ENCODE measurements around the gene KRTAP26-1. TPM values are rescaled to one million over a fixed set of nuclear protein-coding genes. Genes with fewer than 3 reads are reported as not detected.

The KRTAP26-1 gene
- total and polyA plus RNA-seq, 2 of the 4 experiments (the other 2 are of a cell fraction), result not detected

DNA sequence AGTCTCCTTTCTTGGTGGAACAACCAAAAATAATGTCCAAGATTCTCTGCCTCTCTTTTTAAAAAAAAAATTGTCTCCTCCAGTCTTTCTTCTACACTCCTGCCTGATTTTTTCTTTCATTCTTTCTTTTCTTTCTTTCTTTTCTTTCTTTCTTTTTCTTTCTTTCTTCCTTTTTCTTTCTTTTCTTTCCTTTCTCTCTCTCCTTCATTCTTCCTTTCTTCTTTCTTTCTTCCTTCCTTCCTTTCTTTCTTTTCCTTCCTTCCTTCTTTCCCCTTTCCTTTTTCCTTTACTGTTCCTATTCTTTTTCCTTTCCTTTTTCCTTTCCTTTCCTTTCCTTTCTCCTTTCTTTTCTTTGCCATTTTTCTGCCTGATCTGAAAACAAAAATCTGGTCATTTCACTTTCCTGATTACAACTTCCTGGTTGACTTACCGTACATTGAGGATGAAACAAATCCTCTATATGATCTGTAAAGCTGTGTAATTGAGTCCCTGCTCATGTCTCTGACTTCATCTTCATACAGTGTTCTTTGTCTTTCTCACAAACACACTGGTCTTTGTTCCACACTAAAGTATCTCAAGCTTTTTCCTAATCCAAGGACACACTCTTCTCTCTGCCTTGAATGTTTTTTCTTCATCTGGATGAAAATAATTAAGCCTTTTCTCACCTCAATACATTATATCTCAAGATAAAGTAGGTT, 34.3 kb upstream of the KRTAP26-1 start:
- ChIA-PET CTCF (interaction anchor here (0.7 kb wide), 1 partner anchor 16 kb away, joined by 5 read pairs; no protein-coding TSS in a partner anchor), POLR2A (ENCODE audit: unreplicated experiment) (no interaction called here)
- no peaks in the 10 kb centered on the region for H3K27me3 ChIP-seq (ENCODE audit: control insufficient read depth, insufficient read depth, low read length)
- BruUV-seq (replicated peaks), result no TSS peak
- no peak overlapping the region for H3K4ac ChIP-seq (ENCODE audit: low read depth, low read length)
- H4K8ac ChIP-seq (ENCODE audit: low read depth in 2 of 2, low read length in 2 of 2), result no peak overlapping the region
- H3K18ac ChIP-seq (ENCODE audit: low read depth, low read length), result no peak overlapping the region
- no peak overlapping the region for H4K91ac ChIP-seq (ENCODE audit: insufficient read depth, low read depth, low read length)
- no peak overlapping the region for H2BK20ac ChIP-seq (ENCODE audit: low read depth, low read length)
- WGBS, 2 experiments (ENCODE audit: extremely low coverage in 2 of 2, insufficient read length in 1 of 2), result no CpG with 5 or more reads among the region's 1 CpG
- H3K9me3 ChIP-seq (ENCODE audit: control insufficient read depth, insufficient read depth, low read length), result peaks cover 10% of the 10 kb centered on the region
- in situ Hi-C loops (cut with MboI; ENCODE audit: low sequenced_read_pairs) (no loop called here), dilution Hi-C loops (cut with HindIII; ENCODE audit: low sequenced_read_pairs, unreplicated experiment) (no loop called here), intact Hi-C loops (cut with micrococcal nuclease) (no loop called here)
- no peaks in the 10 kb centered on the region for H4K20me1 ChIP-seq (ENCODE audit: insufficient read depth, low read length)
- no peak overlapping the region for H3K27ac ChIP-seq (ENCODE audit: insufficient read depth, low read length)
- H3K36me3 ChIP-seq (ENCODE audit: control insufficient read depth, insufficient read depth, low read length), result no peaks in the 10 kb centered on the region
- no peak overlapping the region for H2AK9ac ChIP-seq (replicated peaks; ENCODE audit: low read depth, low read length, poor library complexity)
- ATAC-seq (ENCODE audit: low read depth), result no peak
- H3K56ac ChIP-seq (ENCODE audit: extremely low read depth, insufficient read depth, low read length), result no peak overlapping the region
- no peaks in the 10 kb centered on the region for H3K9me1 ChIP-seq (ENCODE audit: insufficient read depth, low read length)
- no peak overlapping the region for H3K23ac ChIP-seq (ENCODE audit: low read depth, low read length)
- no peaks in the 10 kb centered on the region for H3K79me1 ChIP-seq (ENCODE audit: low read depth in 1 of 2, low read length in 2 of 2)
- no peak overlapping the region for H3K4me3 ChIP-seq (ENCODE audit: insufficient read depth, low read depth, low read length)
- TF ChIP-seq RAD21 (IDR thresholded peaks at IDR 0.05; ENCODE audit: low read length) (no peak), ELK1 (IDR thresholded peaks at IDR 0.05; ENCODE audit: borderline replicate concordance, low read depth, low read length) (no peak), SMC3 (IDR thresholded peaks at IDR 0.05; ENCODE audit: low read depth, low read length) (no peak), RFX5 (IDR thresholded peaks at IDR 0.05; ENCODE audit: low read depth, low read length) (no peak), USF2 (IDR thresholded peaks at IDR 0.05; ENCODE audit: low read depth, low read length) (no peak), MAZ (IDR thresholded peaks at IDR 0.05; ENCODE audit: borderline replicate concordance, low read depth, low read length) (no peak), RCOR1 (IDR thresholded peaks at IDR 0.05; ENCODE audit: insufficient replicate concordance, low read length) (no peak), MXI1 (IDR thresholded peaks at IDR 0.05; ENCODE audit: borderline replicate concordance, low read depth, low read length) (no peak), NFE2L2 (IDR thresholded peaks at IDR 0.05; ENCODE audit: low read depth, low read length) (no peak), FOS (IDR thresholded peaks at IDR 0.05; ENCODE audit: low read depth, low read length) (no peak), POLR2A (IDR thresholded peaks at IDR 0.05; ENCODE audit: low read depth, low read length) (no peak), MAFK (IDR thresholded peaks at IDR 0.05; ENCODE audit: low read depth, low read length) (no peak), CEBPB (IDR thresholded peaks at IDR 0.05; ENCODE audit: low read depth, low read length) (no peak), BHLHE40 (IDR thresholded peaks at IDR 0.05; ENCODE audit: low read depth, low read length) (no peak), CHD1 (IDR thresholded peaks at IDR 0.05; ENCODE audit: low read depth, low read length) (no peak)
- TF ChIP-seq, protein P1, sequence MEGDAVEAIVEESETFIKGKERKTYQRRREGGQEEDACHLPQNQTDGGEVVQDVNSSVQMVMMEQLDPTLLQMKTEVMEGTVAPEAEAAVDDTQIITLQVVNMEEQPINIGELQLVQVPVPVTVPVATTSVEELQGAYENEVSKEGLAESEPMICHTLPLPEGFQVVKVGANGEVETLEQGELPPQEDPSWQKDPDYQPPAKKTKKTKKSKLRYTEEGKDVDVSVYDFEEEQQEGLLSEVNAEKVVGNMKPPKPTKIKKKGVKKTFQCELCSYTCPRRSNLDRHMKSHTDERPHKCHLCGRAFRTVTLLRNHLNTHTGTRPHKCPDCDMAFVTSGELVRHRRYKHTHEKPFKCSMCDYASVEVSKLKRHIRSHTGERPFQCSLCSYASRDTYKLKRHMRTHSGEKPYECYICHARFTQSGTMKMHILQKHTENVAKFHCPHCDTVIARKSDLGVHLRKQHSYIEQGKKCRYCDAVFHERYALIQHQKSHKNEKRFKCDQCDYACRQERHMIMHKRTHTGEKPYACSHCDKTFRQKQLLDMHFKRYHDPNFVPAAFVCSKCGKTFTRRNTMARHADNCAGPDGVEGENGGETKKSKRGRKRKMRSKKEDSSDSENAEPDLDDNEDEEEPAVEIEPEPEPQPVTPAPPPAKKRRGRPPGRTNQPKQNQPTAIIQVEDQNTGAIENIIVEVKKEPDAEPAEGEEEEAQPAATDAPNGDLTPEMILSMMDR (conservative IDR thresholded peaks at IDR 0.05; ENCODE audit: low read depth, low read length), result no peak
- no peak overlapping the region for H3K14ac ChIP-seq (replicated peaks; ENCODE audit: low read depth, low read length)
- no peaks in the 10 kb centered on the region for H3K4me1 ChIP-seq (ENCODE audit: control insufficient read depth, insufficient read depth, low read length)
- DNase-seq, result no peak
- no peak overlapping the region for H2AK5ac ChIP-seq (ENCODE audit: low read depth, low read length)
- no peak overlapping the region for H2BK120ac ChIP-seq (ENCODE audit: low read depth, low read length)
- H3K9ac ChIP-seq (ENCODE audit: low read depth, low read length), result no peak overlapping the region
- H2BK5ac ChIP-seq (ENCODE audit: low read depth, low read length, poor library complexity, severe bottlenecking), result no peak overlapping the region
- H2AFZ ChIP-seq (replicated peaks; ENCODE audit: low read length, poor library complexity), result no peak overlapping the region
- no peak overlapping the region for H2BK15ac ChIP-seq (ENCODE audit: low read depth, low read length)
- H3K4me2 ChIP-seq (ENCODE audit: low read depth, low read length), result no peak overlapping the region
- H4K5ac ChIP-seq (ENCODE audit: low read depth, low read length), result no peak overlapping the region

Data from IMR-90 (cell line).